AG09309 (cell line): ENCODE data around the gene ITGA2.

Experiments
- DNase-seq: peaks from one replicate; pipeline ENCODE4 v3.0.0-alpha.2; 2010; ENCODE audit warnings: low read depth
- H3K4me3 ChIP-seq: 2 replicates; pipeline ENCODE4 v1.5.1; 2011; ENCODE audit warnings: mild to moderate bottlenecking, low read depth, low read length, moderate library complexity; ENCODE audit not compliant: control insufficient read depth
- CTCF ChIP-seq: IDR thresholded peaks from 2 replicates; pipeline ENCODE4 v1.5.1; 2011; ENCODE audit warnings: mild to moderate bottlenecking, low read depth, low read length, inconsistent platforms; ENCODE audit not compliant: insufficient read depth, control insufficient read depth; ENCODE audit errors: missing control alignments

The ITGA2 gene

GRCh38 chr5:52988335-52989024 is 672 bp upstream of the ITGA2 start:
- DNase-seq: no peak
- peak overlapping the region; percentile 81 for H3K4me3 ChIP-seq
- no peak for TF ChIP-seq CTCF

DNA sequence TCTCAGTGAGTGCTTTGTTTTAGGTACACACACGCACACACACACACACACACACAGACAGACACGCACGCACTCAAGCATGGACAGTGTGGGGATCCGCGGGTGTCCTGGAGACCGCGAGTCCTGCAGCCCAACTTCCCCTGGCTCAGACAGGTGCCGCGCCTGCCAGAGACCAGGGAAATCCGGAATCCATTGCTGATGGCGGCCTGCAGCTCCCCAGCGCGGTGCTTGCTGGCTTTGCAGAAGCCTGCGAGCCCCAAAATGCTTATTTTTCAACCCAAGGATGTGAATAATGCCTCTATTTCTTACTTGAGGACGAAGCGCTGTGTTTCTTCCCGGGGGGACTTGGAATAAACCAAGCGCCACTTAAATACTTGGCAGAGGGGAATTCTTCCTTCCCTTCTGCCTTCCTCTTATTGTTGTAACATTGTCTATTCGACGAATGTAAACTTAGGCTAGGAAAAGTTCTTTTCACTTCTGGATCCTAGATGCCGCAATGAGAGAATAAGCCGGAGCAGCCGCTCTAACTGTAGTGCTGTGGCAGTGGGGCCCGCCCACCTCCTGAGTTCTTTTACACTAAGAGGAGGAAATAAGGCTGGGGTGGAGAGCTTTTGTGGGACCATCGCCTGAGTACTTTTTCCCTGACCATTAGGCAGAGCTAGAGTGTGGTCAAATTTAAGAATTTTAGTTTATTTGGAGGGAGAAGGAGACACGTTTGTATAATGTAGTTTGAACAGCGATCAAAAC is 802 bp downstream of the ITGA2 start:
- DNase-seq: no peak
- H3K4me3 ChIP-seq: peak overlapping the region; percentile 81
- peak; percentile 58 for TF ChIP-seq CTCF

DNA sequence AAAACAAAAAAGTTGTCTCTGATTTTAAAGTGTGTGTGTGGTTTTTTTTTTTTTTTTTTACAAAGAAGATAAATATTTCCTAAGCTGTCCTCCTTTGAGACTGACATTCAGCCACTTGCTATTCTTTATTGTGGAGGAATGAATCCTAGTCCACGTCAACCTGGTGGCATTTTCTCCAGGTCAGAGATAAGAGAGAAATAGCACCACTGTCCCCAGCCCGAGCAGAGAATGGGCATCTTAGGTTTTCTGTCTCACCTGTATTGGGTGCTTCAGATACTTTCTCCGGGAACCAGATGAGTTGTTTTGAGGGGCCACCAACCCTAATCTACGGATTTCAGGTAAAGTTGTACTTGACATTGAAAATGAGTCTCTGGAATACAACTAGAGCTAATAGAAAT is 1.4 kb downstream of the ITGA2 start:
- H3K4me3 ChIP-seq: peak overlapping the region; percentile 81
- DNase-seq: no peak
- no peak for TF ChIP-seq CTCF

DNA sequence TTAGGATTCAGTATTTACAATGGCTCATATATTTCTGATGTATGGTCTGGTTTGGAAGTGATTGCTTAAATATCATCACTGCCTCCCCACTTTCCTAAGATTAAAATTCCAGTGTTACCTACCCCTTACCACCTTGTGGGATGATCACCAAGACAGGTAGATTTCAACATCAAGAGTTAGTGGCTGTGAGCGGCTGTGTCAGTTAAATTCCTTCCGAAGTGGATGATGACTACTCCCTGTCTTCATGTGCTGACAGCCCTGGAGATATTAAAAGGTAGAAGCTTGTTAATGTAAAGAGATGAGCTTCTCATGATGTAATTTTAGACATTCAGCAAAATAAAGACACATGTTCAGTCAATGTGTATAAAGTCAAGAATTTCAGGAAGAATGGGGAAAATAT is 4.2 kb downstream of the ITGA2 start:
- TF ChIP-seq CTCF: no peak
- DNase-seq: no peak
- no peak overlapping the region for H3K4me3 ChIP-seq

DNA sequence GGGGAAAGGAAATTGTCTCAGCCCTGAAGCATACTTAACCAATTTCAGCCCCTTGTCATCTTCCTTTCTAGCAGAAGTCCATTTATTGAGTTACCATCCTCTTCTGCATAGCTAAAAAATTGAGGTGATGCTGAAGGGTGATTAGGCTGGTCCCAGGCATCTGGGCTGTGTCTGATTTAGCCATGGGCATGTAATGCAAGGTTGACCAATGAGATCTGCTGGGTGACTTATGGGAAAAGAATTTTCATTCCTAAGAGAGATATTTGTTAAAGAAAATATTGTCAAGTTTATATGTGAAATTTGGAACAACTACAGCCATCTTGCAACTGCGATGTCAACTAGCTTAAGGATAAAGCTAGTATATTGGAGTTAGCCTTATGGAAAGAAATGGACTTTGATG is 5.1 kb downstream of the ITGA2 start:
- TF ChIP-seq CTCF: no peak
- H3K4me3 ChIP-seq: no peak overlapping the region
- no peak for DNase-seq

- H3K4me3 ChIP-seq: no peak overlapping the region
- no peak for TF ChIP-seq CTCF
- no peak for DNase-seq
Observed at GRCh38 chr5:52995095-52995494, 5.9 kb downstream of the ITGA2 start.

- no peak for DNase-seq
- TF ChIP-seq CTCF: no peak
- no peak overlapping the region for H3K4me3 ChIP-seq
Observed at GRCh38 chr5:52995914-52996313, 6.8 kb downstream of the ITGA2 start.
